Testis (tissue), 2 donors: ENCODE data around the gene ZNF618.

Source experiments
- POLR2A ChIP-seq: fragments of 450-650 bp; IDR thresholded peaks from one replicate; pipeline ENCODE4 v1.6.1; 2017; ENCODE audit warnings: antibody characterized with exemption, mild to moderate bottlenecking, moderate library complexity
- TF ChIP-seq, protein P1 (sequence below), 3 experiments: fragments of 450-650 bp in 2 of 3; fragments of 200-600 bp in 1 of 3; sonication (generic) in 1 of 3; IDR thresholded peaks; one replicate each; pipeline ENCODE4 v1.5.1; 2016 to 2019; ENCODE audit warnings: antibody characterized with exemption in 3 of 3, mild to moderate bottlenecking in 2 of 3, moderate library complexity in 1 of 3

DNA sequence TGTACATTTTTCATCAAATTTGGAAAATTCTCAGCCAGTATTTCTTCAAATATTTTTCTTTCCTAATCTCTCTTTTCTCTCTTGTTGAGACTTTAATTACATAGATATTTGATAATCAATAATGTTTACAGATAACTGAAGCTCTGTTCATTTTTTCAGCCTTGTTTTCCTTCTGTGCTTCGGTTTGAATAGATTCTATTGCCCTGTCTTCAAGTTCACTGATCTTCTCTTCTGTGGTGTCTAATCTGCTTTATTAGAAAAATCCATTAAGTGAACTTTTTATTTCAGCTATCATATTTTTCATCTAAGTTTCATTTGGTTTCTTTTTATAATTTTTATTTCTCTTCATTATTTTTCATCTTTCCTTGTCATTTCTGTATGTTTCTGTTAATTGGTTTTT is 147.9 kb downstream of the ZNF618 start:
- TF ChIP-seq, protein P1, sequence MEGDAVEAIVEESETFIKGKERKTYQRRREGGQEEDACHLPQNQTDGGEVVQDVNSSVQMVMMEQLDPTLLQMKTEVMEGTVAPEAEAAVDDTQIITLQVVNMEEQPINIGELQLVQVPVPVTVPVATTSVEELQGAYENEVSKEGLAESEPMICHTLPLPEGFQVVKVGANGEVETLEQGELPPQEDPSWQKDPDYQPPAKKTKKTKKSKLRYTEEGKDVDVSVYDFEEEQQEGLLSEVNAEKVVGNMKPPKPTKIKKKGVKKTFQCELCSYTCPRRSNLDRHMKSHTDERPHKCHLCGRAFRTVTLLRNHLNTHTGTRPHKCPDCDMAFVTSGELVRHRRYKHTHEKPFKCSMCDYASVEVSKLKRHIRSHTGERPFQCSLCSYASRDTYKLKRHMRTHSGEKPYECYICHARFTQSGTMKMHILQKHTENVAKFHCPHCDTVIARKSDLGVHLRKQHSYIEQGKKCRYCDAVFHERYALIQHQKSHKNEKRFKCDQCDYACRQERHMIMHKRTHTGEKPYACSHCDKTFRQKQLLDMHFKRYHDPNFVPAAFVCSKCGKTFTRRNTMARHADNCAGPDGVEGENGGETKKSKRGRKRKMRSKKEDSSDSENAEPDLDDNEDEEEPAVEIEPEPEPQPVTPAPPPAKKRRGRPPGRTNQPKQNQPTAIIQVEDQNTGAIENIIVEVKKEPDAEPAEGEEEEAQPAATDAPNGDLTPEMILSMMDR (IDR thresholded peaks at IDR 0.05) = no peak
- no peak for TF ChIP-seq POLR2A
